Thyroid gland (tissue), 4 donors: ENCODE data around the gene NAT8. TPM values are rescaled to one million over a fixed set of nuclear protein-coding genes. Genes with fewer than 3 reads are reported as not detected.
"Not testable (repeated sequence)": the region's sequence is repeated elsewhere in the genome, so short reads cannot be mapped to it uniquely, and the experiment has no call there.

Experiments
- DNase-seq, 2 donors: peaks; one replicate each; pipeline ENCODE4 v3.0.0-alpha.2; 2019
- H3K27ac ChIP-seq, 3 donors: fragments of 200-600 bp; sonication (generic); 1 replicate in 2 of 3; 2 replicates in 1 of 3; pipeline ENCODE4 v1.5.1; 2016 to 2019; ENCODE audit warnings: mild to moderate bottlenecking in 1 of 3, moderate library complexity in 1 of 3
- H3K27me3 ChIP-seq: fragments of 200-600 bp; sonication (generic); one replicate; pipeline ENCODE4 v1.5.1; 2019
- H3K36me3 ChIP-seq, 2 donors: fragments of 200-600 bp; sonication (generic); one replicate each; pipeline ENCODE4 v1.5.1; 2016 to 2019
- H3K4me1 ChIP-seq, 2 donors: fragments of 200-600 bp; sonication (generic); one replicate each; pipeline ENCODE4 v1.5.1; 2017 to 2019
- H3K4me3 ChIP-seq, 3 donors: fragments of 200-600 bp; sonication (generic); replicated peaks in 1 of 3; 1 replicate in 2 of 3; 2 replicates in 1 of 3; pipeline ENCODE4 v1.5.1; 2016; ENCODE audit warnings: mild to moderate bottlenecking in 1 of 3
- H3K9me3 ChIP-seq: fragments of 200-600 bp; sonication (generic); one replicate; pipeline ENCODE4 v1.5.1; 2017
- CTCF ChIP-seq, 6 experiments: fragments of 200-600 bp in 3 of 6; fragments of 450-650 bp in 3 of 6; sonication (generic) in 3 of 6; IDR thresholded peaks; one replicate each; pipeline ENCODE4 v1.5.1; 2016 to 2019; ENCODE audit warnings: antibody characterized with exemption in 6 of 6, mild to moderate bottlenecking in 2 of 6, inconsistent platforms in 1 of 6, moderate library complexity in 1 of 6
- POLR2A ChIP-seq, 2 donors: fragments of 450-650 bp; IDR thresholded peaks; one replicate each; pipeline ENCODE4 v1.6.1; 2017; ENCODE audit warnings: antibody characterized with exemption in 2 of 2, mild to moderate bottlenecking in 2 of 2, moderate library complexity in 1 of 2
- WGBS, 2 donors: methylation state at CpG; one replicate each; pipeline ENCODE4 v1.1.5; 2017; 5-methylcytosine and 5-hydroxymethylcytosine counted together
- intact Hi-C: fragments of 100-400 bp; cut with DNase I; formaldehyde crosslinking; loops from one replicate; pipeline ENCODE4 v1.15.1; 2023
- total RNA-seq, 4 donors: library from RNA; depleted of rRNA; stranded (reverse); fragments of >200 nt; gene quantifications; one replicate each; pipeline ENCODE4 v1.2.3, GENCODE V29; 2016

NAT8 gene
- total RNA-seq, 4 donors from 2014 or later: not detected

DNA sequence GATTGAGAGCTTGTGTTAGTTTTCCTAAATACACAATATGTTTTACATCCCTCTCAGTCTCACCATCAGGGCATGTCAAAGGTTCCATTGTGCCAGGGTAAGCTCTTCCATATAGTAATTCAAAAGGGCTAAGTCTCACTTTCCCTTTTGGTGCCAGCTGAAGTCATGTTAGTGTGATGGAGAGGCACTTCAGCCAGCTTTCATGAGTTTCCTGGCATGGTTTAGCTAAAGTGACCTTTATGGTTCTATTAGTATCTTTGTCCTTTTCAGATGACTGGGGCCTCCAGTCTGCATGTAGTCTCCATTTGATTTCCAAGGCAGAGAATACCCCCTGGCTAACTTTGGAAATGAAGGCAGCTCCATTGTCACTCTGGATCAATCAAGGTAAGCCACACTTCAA, 27.2 kb downstream of the NAT8 start:
- Histone ChIP-seq H3K27me3 (no peaks in the 10 kb centered on the region), H3K36me3 (no peaks in the 10 kb centered on the region), H3K27ac (no peak overlapping the region), H3K4me3 (no peak overlapping the region), H3K9me3 (no peaks in the 10 kb centered on the region), H3K4me1 (no peaks in the 10 kb centered on the region)
- DNase-seq: no peak
- intact Hi-C loops: no loop called here
- TF ChIP-seq CTCF (IDR thresholded peaks at IDR 0.05): no peak

DNA sequence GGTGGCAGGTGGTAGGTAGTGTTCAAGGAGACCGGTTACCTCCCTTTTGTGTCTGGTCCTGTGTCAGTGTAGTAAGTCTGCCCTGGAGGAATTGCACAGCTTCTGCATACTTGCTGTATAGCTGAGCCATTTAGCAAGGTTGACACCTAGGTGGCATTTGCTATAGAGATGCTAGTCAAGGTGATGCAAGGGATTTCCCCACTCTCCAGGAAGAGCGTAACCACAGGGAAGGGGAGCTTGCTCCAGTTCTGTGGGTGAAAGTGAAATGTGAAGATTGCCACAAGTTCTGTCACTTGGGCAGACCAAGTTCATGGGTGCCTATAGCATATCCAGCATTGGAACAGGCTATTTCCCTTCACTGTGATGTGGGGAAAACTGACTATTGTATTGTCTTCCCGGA, 28.1 kb downstream of the NAT8 start:
- Histone ChIP-seq H3K36me3 (no peaks in the 10 kb centered on the region), H3K27ac (no peak overlapping the region), H3K9me3 (no peaks in the 10 kb centered on the region), H3K4me3 (no peak overlapping the region), H3K27me3 (no peaks in the 10 kb centered on the region), H3K4me1 (no peaks in the 10 kb centered on the region)
- WGBS, 2 donors: 94 to 96% methylated on average over 3 of the region's 3 CpGs
- intact Hi-C loops: no loop called here
- DNase-seq: no peak
- TF ChIP-seq POLR2A (IDR thresholded peaks at IDR 0.05) (no peak), CTCF (IDR thresholded peaks at IDR 0.05) (no peak)

- H3K4me1 ChIP-seq: no peaks in the 10 kb centered on the region
- peaks cover 0 to 5% of the 10 kb centered on the region in 2 donors for H3K36me3 ChIP-seq
- no peak overlapping the region for H3K27ac ChIP-seq
- H3K4me3 ChIP-seq: no peak overlapping the region
- intact Hi-C loops: no loop called here
- no peak for DNase-seq
- no peaks in the 10 kb centered on the region for H3K9me3 ChIP-seq
- no peak for TF ChIP-seq POLR2A (IDR thresholded peaks at IDR 0.05)
- no peak for TF ChIP-seq CTCF (IDR thresholded peaks at IDR 0.05)
- no peaks in the 10 kb centered on the region for H3K27me3 ChIP-seq
- WGBS, 2 donors: 92 to 93% methylated on average over 1 of the region's 1 CpG
Observed at GRCh38 chr2:73611867-73612266, 30.4 kb downstream of the NAT8 start.

GRCh38 chr2:73611193-73611592, 31.0 kb downstream of the NAT8 start:
- no peak overlapping the region for H3K4me3 ChIP-seq
- intact Hi-C loops: no loop called here
- peaks cover 0 to 5% of the 10 kb centered on the region in 2 donors for H3K36me3 ChIP-seq
- no peaks in the 10 kb centered on the region for H3K27me3 ChIP-seq
- no peak for DNase-seq
- WGBS, 2 donors: 76 to 79% methylated on average over 4 of the region's 4 CpGs
- H3K27ac ChIP-seq: no peak overlapping the region
- no peaks in the 10 kb centered on the region for H3K9me3 ChIP-seq
- H3K4me1 ChIP-seq: no peaks in the 10 kb centered on the region
- TF ChIP-seq POLR2A (IDR thresholded peaks at IDR 0.05) (no peak), CTCF (IDR thresholded peaks at IDR 0.05) (no peak)

DNA sequence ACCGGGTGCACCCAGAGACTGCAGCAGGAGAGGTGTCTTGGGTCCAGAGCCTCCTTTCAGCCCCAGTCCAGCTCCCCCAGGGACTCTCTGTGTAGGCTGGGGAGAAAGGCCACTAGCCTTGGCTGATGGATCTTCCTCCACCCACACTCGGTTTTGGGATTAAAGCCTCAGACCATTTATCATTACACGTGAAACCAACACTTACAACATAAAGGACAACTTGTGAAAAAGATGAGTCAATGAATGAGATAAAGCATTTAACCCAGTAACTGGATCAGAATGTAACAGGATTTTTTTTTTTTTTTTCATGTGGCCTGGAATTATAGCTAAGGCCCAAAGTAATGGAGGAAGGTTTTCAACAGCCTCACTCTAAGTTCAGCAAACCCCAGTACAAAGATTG, 32.1 kb downstream of the NAT8 start:
- no peak overlapping the region for H3K27ac ChIP-seq

GRCh38 chr2:73604589-73604988, 37.6 kb downstream of the NAT8 start:
- H3K4me3 ChIP-seq, intact Hi-C loops, H3K27me3 ChIP-seq, DNase-seq, H3K4me1 ChIP-seq, H3K27ac ChIP-seq, H3K9me3 ChIP-seq: not testable (repeated sequence)
- WGBS, 2 donors: 78 to 87% methylated on average over 2 of the region's 2 CpGs
- H3K36me3 ChIP-seq: peaks cover 17 to 23% of the 10 kb centered on the region in 2 donors

More for the DNA sequence above, 32.1 kb downstream of the NAT8 start:
- Histone ChIP-seq H3K4me1 (no peaks in the 10 kb centered on the region), H3K4me3 (no peak overlapping the region), H3K36me3 (peaks cover 0 to 5% of the 10 kb centered on the region in 2 donors), H3K27me3 (no peaks in the 10 kb centered on the region), H3K9me3 (no peaks in the 10 kb centered on the region)
- no peak for TF ChIP-seq CTCF (IDR thresholded peaks at IDR 0.05)
- no peak for TF ChIP-seq POLR2A (IDR thresholded peaks at IDR 0.05)
- no peak for DNase-seq
- WGBS, 2 donors: 82 to 88% methylated on average over 3 of the region's 3 CpGs
- intact Hi-C loops: no loop called here

DNA sequence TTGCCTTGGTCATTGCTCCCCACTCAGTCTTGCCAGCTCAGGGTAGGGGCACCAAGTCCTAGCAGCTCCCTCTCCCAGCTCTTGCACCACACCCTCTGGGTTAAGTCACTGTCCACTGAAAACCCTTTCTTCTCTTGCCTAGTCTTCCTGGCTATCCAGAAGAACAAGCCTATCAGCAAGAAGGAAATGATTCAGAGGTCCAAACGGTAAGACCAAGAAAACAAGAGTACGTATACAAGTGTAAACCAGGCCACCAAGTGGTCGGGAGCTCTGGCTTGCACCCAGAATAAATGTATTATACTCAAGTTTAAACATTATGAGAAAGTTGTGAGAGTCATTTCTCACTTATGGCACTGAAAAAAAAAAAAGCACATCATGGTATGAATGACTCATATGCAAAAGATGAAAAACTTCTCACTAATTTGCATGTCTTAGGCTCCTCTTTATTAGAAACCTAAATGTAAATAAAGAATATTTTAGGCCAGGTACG, 39.1 kb downstream of the NAT8 start:
- H3K27me3 ChIP-seq, intact Hi-C loops, H3K4me3 ChIP-seq, H3K27ac ChIP-seq, DNase-seq, H3K4me1 ChIP-seq, H3K9me3 ChIP-seq: not testable (repeated sequence)
- H3K36me3 ChIP-seq: peaks cover 17 to 18% of the 10 kb centered on the region in 2 donors
- 82 to 84% methylated on average over 4 of the region's 4 CpGs for WGBS, 2 donors
